K562 (cell line): ENCODE measurements around the gene RHAG. TPM values are rescaled to one million over a fixed set of nuclear protein-coding genes. Genes with fewer than 3 reads are reported as not detected.

Experiments used
- ATAC-seq: fragments of 200-7000 bp; cut with Tn5 transposase; 3 replicates; pipeline ENCODE4 v1.9.1; 2020; ENCODE audit warnings: moderate library complexity
- BruUV-seq: library from RNA; stranded (reverse); fragments of 400-500 nt; replicated peaks from 2 replicates; lab custom pipeline; 2021; lab: Mats Ljungman, UMichigan
- CTCF ChIA-PET: fragments of 300-600 bp; formaldehyde crosslinking; extraction: SDS; loops from one replicate; lab custom pipeline; 2021; ENCODE audit warnings: low intra/inter-chr PET ratio; lab: Yijun Ruan, JAX
- POLR2A ChIA-PET: fragments of 300-600, 350-650 bp; sonication (Branson Sonifier 250); formaldehyde crosslinking; extraction: SDS; loops from one replicate; lab custom pipeline; 2021; ENCODE audit warnings: antibody characterized with exemption, inconsistent platforms; lab: Yijun Ruan, JAX
- DNase-seq, 4 experiments: peaks; one replicate each; pipeline versions ENCODE4 v3.0.0 to v3.0.0-alpha.2; 2011 to 2018; ENCODE audit warnings: low spot score in 3 of 4, mixed read lengths in 3 of 4; ENCODE audit errors: extremely low read depth in 1 of 4
- FAIRE-seq: peaks from 2 replicates; lab custom pipeline; 2011; peaks lifted over from hg19 to GRCh38; lab: Jason Lieb, UNC
- H2AFZ ChIP-seq: 2 replicates; pipeline ENCODE4 v1.6.0; 2011; ENCODE audit warnings: low read depth, low read length, control low read depth, inconsistent platforms
- H3K27ac ChIP-seq: fragments of 200-600 bp; 3 replicates; pipeline ENCODE4 v1.8.0; 2011; ENCODE audit warnings: low read depth, mild to moderate bottlenecking, control low read depth, inconsistent platforms, low read length, moderate library complexity, mixed read lengths; ENCODE audit errors: extremely low read depth
- H3K27me3 ChIP-seq, 2 experiments: fragments of 300-600 bp in 1 of 2; 2 replicates in 1 of 2; 3 replicates in 1 of 2; pipeline versions ENCODE4 v1.6.0 to v1.8.0; 2011; ENCODE audit warnings: inconsistent platforms in 2 of 2, low read length in 2 of 2, mild to moderate bottlenecking in 1 of 2, mixed read lengths in 1 of 2, moderate library complexity in 1 of 2; ENCODE audit not compliant: control insufficient read depth in 2 of 2, insufficient read depth in 2 of 2
- H3K36me3 ChIP-seq: fragments of 300-600 bp; 3 replicates; pipeline ENCODE4 v1.8.0; 2011; ENCODE audit warnings: mild to moderate bottlenecking, low read length, inconsistent platforms; ENCODE audit not compliant: control insufficient read depth, insufficient read depth
- H3K4me1 ChIP-seq, 2 experiments: fragments of 200-600 bp in 1 of 2; replicated peaks in 1 of 2; 2 replicates in 1 of 2; 3 replicates in 1 of 2; pipeline versions ENCODE4 v1.5.1 to v1.8.0; 2011; ENCODE audit warnings: inconsistent platforms in 2 of 2, low read length in 2 of 2, mild to moderate bottlenecking in 1 of 2, mixed read lengths in 1 of 2, moderate library complexity in 1 of 2; ENCODE audit not compliant: control insufficient read depth in 2 of 2, insufficient read depth in 2 of 2
- H3K4me2 ChIP-seq: 2 replicates; pipeline ENCODE4 v1.6.1; 2011; ENCODE audit warnings: low read length, control low read depth, inconsistent platforms, mixed read lengths; ENCODE audit not compliant: insufficient read depth
- H3K4me3 ChIP-seq: fragments of 200-600 bp; sonication (generic), shearing (Covaris generic); 2 replicates; pipeline ENCODE4 v1.5.1; 2016; ENCODE audit warnings: control low read depth, inconsistent platforms
- H3K79me2 ChIP-seq: fragments of 200-600 bp; 3 replicates; pipeline ENCODE4 v1.8.0; 2011; ENCODE audit warnings: low read length, inconsistent platforms; ENCODE audit not compliant: control insufficient read depth, insufficient read depth
- H3K9ac ChIP-seq, 2 experiments: 2 replicates each; pipeline versions ENCODE4 v1.6.0 to v1.6.1; 2011; ENCODE audit warnings: low read depth in 2 of 2, low read length in 2 of 2, control low read depth in 1 of 2, inconsistent platforms in 1 of 2, mild to moderate bottlenecking in 1 of 2, mixed read lengths in 1 of 2; ENCODE audit not compliant: insufficient read depth in 1 of 2
- H3K9me1 ChIP-seq: one replicate; pipeline ENCODE4 v1.6.0; 2011; ENCODE audit warnings: inconsistent platforms, mild to moderate bottlenecking, low read length, moderate library complexity; ENCODE audit not compliant: control insufficient read depth, insufficient read depth
- H3K9me3 ChIP-seq: replicated peaks from 2 replicates; pipeline ENCODE4 v1.5.1; 2011; ENCODE audit warnings: low read depth, low read length, inconsistent platforms; ENCODE audit not compliant: control insufficient read depth, insufficient read depth
- H4K20me1 ChIP-seq: replicated peaks from 2 replicates; pipeline ENCODE4 v1.6.1; 2011; ENCODE audit warnings: low read length, inconsistent platforms, mixed read lengths; ENCODE audit not compliant: control insufficient read depth, insufficient read depth
- BCOR ChIP-seq: fragments of 450-650 bp; IDR thresholded peaks from 2 replicates; pipeline ENCODE4 v1.6.1; 2016
- CHD4 ChIP-seq: fragments of 200-600 bp; sonication (generic); IDR thresholded peaks from 3 replicates; pipeline ENCODE4 v1.6.1; 2012; ENCODE audit warnings: low read depth, mild to moderate bottlenecking, mixed read lengths, low read length, inconsistent platforms; ENCODE audit not compliant: insufficient read depth, insufficient replicate concordance, poor library complexity, severe bottlenecking
- COPS2 ChIP-seq: fragments of 450-650 bp; conservative IDR thresholded peaks from 2 replicates; pipeline ENCODE4 v1.6.1; 2016; ENCODE audit warnings: mild to moderate bottlenecking, moderate library complexity
- DLX4 ChIP-seq: fragments of 250-450 bp; sonication (Bioruptor Pico); IDR thresholded peaks from 2 replicates; pipeline ENCODE4 v1.6.1; 2021; ENCODE audit warnings: mild to moderate bottlenecking
- E2F3 ChIP-seq: fragments of 250-450 bp; sonication (Bioruptor Pico); IDR thresholded peaks from 2 replicates; pipeline ENCODE4 v1.4.0; 2020; ENCODE audit warnings: mild to moderate bottlenecking
- FOXM1 ChIP-seq, 2 experiments: fragments of 450-650 bp in 1 of 2; sonication (generic) in 1 of 2; formaldehyde crosslinking in 1 of 2; IDR thresholded peaks; 2 replicates each; pipeline versions ENCODE4 v1.6.1 to v1.9.0; 2017 to 2022; ENCODE audit warnings: low read depth in 2 of 2, mild to moderate bottlenecking in 2 of 2, missing genetic modification reagents in 1 of 2, moderate library complexity in 1 of 2
- MCM2 ChIP-seq: fragments of 450-650 bp; IDR thresholded peaks from 2 replicates; pipeline ENCODE4 v1.6.1; 2017; ENCODE audit warnings: low read depth, mild to moderate bottlenecking
- NKRF ChIP-seq: fragments of 450-650 bp; IDR thresholded peaks from 2 replicates; pipeline ENCODE4 v1.6.1; 2016; ENCODE audit warnings: borderline replicate concordance
- RBM25 ChIP-seq: fragments of 200-400 bp; formaldehyde crosslinking; IDR thresholded peaks from 2 replicates; pipeline ENCODE4 v1.6.1; 2018; ENCODE audit warnings: low read length, low read depth, moderate library complexity; ENCODE audit not compliant: severe bottlenecking
- SAP30 ChIP-seq: fragments of 200-600 bp; sonication (generic); IDR thresholded peaks from 2 replicates; pipeline ENCODE4 v1.6.1; 2012; ENCODE audit warnings: borderline replicate concordance, low read depth, mild to moderate bottlenecking, moderate library complexity, low read length, control low read depth, inconsistent platforms; ENCODE audit not compliant: insufficient read depth, poor library complexity, severe bottlenecking
- SMAD4 ChIP-seq: fragments of 250-450 bp; sonication (Bioruptor Pico); conservative IDR thresholded peaks from 2 replicates; pipeline ENCODE4 v1.8.0; 2021; ENCODE audit warnings: inconsistent platforms, mild to moderate bottlenecking, moderate library complexity
- SP2 ChIP-seq: IDR thresholded peaks from 2 replicates; pipeline ENCODE4 v1.6.1; 2011; ENCODE audit warnings: mild to moderate bottlenecking, low read depth, low read length, moderate library complexity; ENCODE audit not compliant: poor library complexity, severe bottlenecking; ENCODE audit errors: extremely low read depth
- TCF7L2 ChIP-seq: fragments of 150-350 bp; IDR thresholded peaks from 2 replicates; pipeline ENCODE4 v1.6.1; 2016; ENCODE audit warnings: low read depth, mild to moderate bottlenecking, low read length, moderate library complexity
- ZNF121 ChIP-seq: sonication (generic); formaldehyde crosslinking; conservative IDR thresholded peaks from 2 replicates; pipeline ENCODE4 v1.8.0; 2022; ENCODE audit warnings: missing genetic modification reagents
- ZNF511 ChIP-seq: sonication (generic); formaldehyde crosslinking; IDR thresholded peaks from 2 replicates; pipeline ENCODE4 v1.8.0; 2022; ENCODE audit warnings: mild to moderate bottlenecking, missing genetic modification reagents
- ZNF655 ChIP-seq: fragments of 250-450 bp; sonication (Bioruptor Pico); IDR thresholded peaks from 2 replicates; pipeline ENCODE4 v1.5.0; 2021
- ZNF668 ChIP-seq: fragments of 250-450 bp; sonication (Bioruptor Pico); IDR thresholded peaks from 2 replicates; pipeline ENCODE4 v1.8.0; 2022; ENCODE audit warnings: mild to moderate bottlenecking, inconsistent platforms
- WGBS: fragments of 100-300 bp; shearing (Covaris generic); methylation state at CpG from one replicate; pipeline ENCODE4 v1.1.6; 2016; ENCODE audit warnings: low coverage, mixed read lengths; ENCODE audit not compliant: insufficient coverage; ENCODE audit errors: missing lambda C conversion rate; 5-methylcytosine and 5-hydroxymethylcytosine counted together
- in situ Hi-C: fragments of 300-500 bp; cut with MboI; formaldehyde crosslinking; loops from 4 replicates; pipeline ENCODE4 v1.15.0; 2018; ENCODE audit warnings: inconsistent platforms, mixed read lengths
- intact Hi-C: fragments of 100-400 bp; cut with micrococcal nuclease; formaldehyde crosslinking; loops from 2 replicates; pipeline ENCODE4 v1.14.2; 2022
- polyA plus RNA-seq, 8 experiments: library from polyadenylated mRNA; depleted of rRNA in 4 of 8; stranded (reverse) in 5 of 8; unstranded in 3 of 8; fragments of >200 nt; fragmentation: Nextera tagmentation in 2 of 8; fragmentation: Illumina TruSeq in 1 of 8; extraction: Ambion mirVana in 2 of 8; extraction: Trizol in 1 of 8; gene quantifications; 2 replicates each; pipeline versions ENCODE4 v1.2.1 to v1.2.3, GENCODE V29; 2011 to 2014; ENCODE audit warnings: inconsistent platforms in 1 of 8, missing spikeins in 1 of 8
- total RNA-seq, 7 experiments: library from RNA; depleted of rRNA in 6 of 7; stranded (reverse); fragments of >200 nt in 6 of 7; fragmentation: Illumina TruSeq in 2 of 7; extraction: Trizol in 2 of 7; gene quantifications; 2 replicates each; pipeline versions ENCODE4 v1.2.1 to v1.2.3, GENCODE V29; 2011 to 2021; ENCODE audit warnings: low replicate concordance in 1 of 7

The RHAG gene
- total and polyA plus RNA-seq, 9 of the 15 experiments (the other 6 are each of a cell fraction or from before 2014, with no cell fraction given) = 290 to 1,202 (median 505) TPM

GRCh38 chr6:49645139-49645538 is 8.5 kb upstream of the RHAG start:
- Histone ChIP-seq H3K27ac (peak overlapping the region; percentile 79), H3K79me2 (no peaks in the 10 kb centered on the region), H4K20me1 (no peaks in the 10 kb centered on the region), H3K9ac (peak overlapping the region in 1 of 2 experiments; percentile 62; a peak in 1 of 4 replicates), H3K9me1 (no peaks in the 10 kb centered on the region), H3K27me3 (no peaks in the 10 kb centered on the region), H3K36me3 (peaks cover 2% of the 10 kb centered on the region; the same call in 2 of the 3 replicates), H3K4me2 (no peak overlapping the region), H2AFZ (peak overlapping the region; percentile 35; the same call in 1 of the 2 replicates), H3K9me3 (peaks cover 8% of the 10 kb centered on the region; the same call in 1 of the 2 replicates), H3K4me1 (peaks cover 3 to 28% of the 10 kb centered on the region in 2 experiments; a peak in 3 of 5 replicates), H3K4me3 (no peak overlapping the region)
- in situ Hi-C loops (no loop called here), intact Hi-C loops (loop anchor here (5.0 kb wide), 1 partner anchor 137 kb away; no protein-coding TSS in a partner anchor)
- ChIA-PET CTCF (no interaction called here), POLR2A (interaction anchor here (0.5 to 1.5 kb wide), 2 partner anchors 9 to 17 kb away, joined by 3 to 5 read pairs; partner anchors contain the start of gene RHAG)
- WGBS = 87% methylated on average over 3 of the region's 3 CpGs
- BruUV-seq = no TSS peak
- FAIRE-seq = no peak
- no peak for DNase-seq
- ATAC-seq = no peak
- TF ChIP-seq MCM2 (no peak), FOXM1 (IDR thresholded peaks at IDR 0.05; ENCODE audit: low read depth) (peak; percentile 10; the same call in 1 of the 2 replicates), FOXM1 (CRISPR knock-in tag; IDR thresholded peaks at IDR 0.05; ENCODE audit: low read depth) (no peak), SAP30 (no peak), ZNF655 (no peak), TCF7L2 (no peak), ZNF668 (0 out of 2 replicates have a peak, but pooled peaks have one; percentile 72), CHD4 (peak; percentile 90), ZNF121 (CRISPR knock-in tag) (peak; percentile 97), SMAD4 (CRISPR knock-in tag) (0 out of 2 replicates have a peak, but pooled peaks have one; percentile 18), ZNF511 (CRISPR knock-in tag) (no peak), SP2 (no peak), BCOR (peak; percentile 94), RBM25 (peak; percentile 76), COPS2 (no peak), E2F3 (no peak), DLX4 (CRISPR knock-in tag) (no peak), NKRF (0 out of 2 replicates have a peak, but pooled peaks have one; percentile 36)
